ACC112 (cell line): ENCODE data around the gene LVRN.

ENCODE experiments used
- H2AFZ ChIP-seq: fragments of 200-600 bp; sonication (generic); one replicate; pipeline ENCODE4 v1.6.0; 2017; ENCODE audit warnings: antibody characterized with exemption, low read length; ENCODE audit not compliant: unreplicated experiment
- H3K27ac ChIP-seq: fragments of 200-600 bp; sonication (generic); 2 replicates; pipeline ENCODE4 v1.5.1; 2014; ENCODE audit warnings: low read depth, mild to moderate bottlenecking, antibody characterized with exemption, low read length, moderate library complexity
- H3K27me3 ChIP-seq: fragments of 200-600 bp; sonication (generic); 2 replicates; pipeline ENCODE4 v1.6.1; 2014; ENCODE audit warnings: mild to moderate bottlenecking, antibody characterized with exemption, low read length, moderate library complexity, mixed read lengths; ENCODE audit not compliant: insufficient read depth
- H3K36me3 ChIP-seq: fragments of 200-600 bp; sonication (generic); 2 replicates; pipeline ENCODE4 v1.6.1; 2016; ENCODE audit warnings: mild to moderate bottlenecking, antibody characterized with exemption, low read length, moderate library complexity, mixed read lengths; ENCODE audit not compliant: insufficient read depth
- H3K4me1 ChIP-seq: fragments of 200-600 bp; sonication (generic); one replicate; pipeline ENCODE4 v1.6.1; 2016; ENCODE audit warnings: low read length, mixed read lengths; ENCODE audit not compliant: insufficient read depth, unreplicated experiment, control insufficient read depth
- H3K4me3 ChIP-seq: fragments of 200-600 bp; sonication (generic); 2 replicates; pipeline ENCODE4 v1.5.1; 2014; ENCODE audit warnings: mild to moderate bottlenecking, low read depth, low read length
- H3K79me2 ChIP-seq: fragments of 200-600 bp; sonication (generic); one replicate; pipeline ENCODE4 v1.6.0; 2016; ENCODE audit warnings: low read length; ENCODE audit not compliant: control insufficient read depth, unreplicated experiment, insufficient read depth

The LVRN gene

GRCh38 chr5:115940080-115940810 lies 22.0 kb upstream of the LVRN start:
- Histone ChIP-seq H2AFZ (no peak overlapping the region), H3K4me1 (peaks cover 12% of the 10 kb centered on the region), H3K4me3 (no peak overlapping the region), H3K36me3 (no peaks in the 10 kb centered on the region), H3K27ac (peak overlapping the region; percentile 91), H3K27me3 (no peaks in the 10 kb centered on the region), H3K79me2 (no peaks in the 10 kb centered on the region)

- H3K79me2 ChIP-seq = no peaks in the 10 kb centered on the region
- H3K27me3 ChIP-seq = no peaks in the 10 kb centered on the region
- H3K27ac ChIP-seq = peak overlapping the region; percentile 91
- H3K36me3 ChIP-seq = no peaks in the 10 kb centered on the region
- peaks cover 12% of the 10 kb centered on the region for H3K4me1 ChIP-seq
- H2AFZ ChIP-seq = peak overlapping the region; percentile 88
- peak overlapping the region; percentile 65 for H3K4me3 ChIP-seq
Measured at GRCh38 chr5:115941051-115941675, 21.1 kb upstream of the LVRN start.

GRCh38 chr5:115944501-115944900 lies 17.8 kb upstream of the LVRN start:
- Histone ChIP-seq H3K4me1 (peaks cover 35% of the 10 kb centered on the region), H2AFZ (no peak overlapping the region), H3K27me3 (no peaks in the 10 kb centered on the region), H3K27ac (no peak overlapping the region), H3K36me3 (no peaks in the 10 kb centered on the region), H3K4me3 (no peak overlapping the region), H3K79me2 (no peaks in the 10 kb centered on the region)

- H2AFZ ChIP-seq = no peak overlapping the region
Measured at GRCh38 chr5:115946655-115947054, 15.6 kb upstream of the LVRN start.

GRCh38 chr5:115947260-115947659 lies 15.0 kb upstream of the LVRN start:
- Histone ChIP-seq H3K4me1 (peaks cover 30% of the 10 kb centered on the region), H3K36me3 (no peaks in the 10 kb centered on the region), H3K27me3 (no peaks in the 10 kb centered on the region), H2AFZ (no peak overlapping the region), H3K4me3 (no peak overlapping the region), H3K27ac (peak overlapping the region; percentile 63), H3K79me2 (no peaks in the 10 kb centered on the region)

More at GRCh38 chr5:115946655-115947054, 15.6 kb upstream of the LVRN start:
- Histone ChIP-seq H3K4me3 (no peak overlapping the region), H3K27ac (peak overlapping the region; percentile 39), H3K27me3 (no peaks in the 10 kb centered on the region), H3K79me2 (no peaks in the 10 kb centered on the region), H3K4me1 (peaks cover 30% of the 10 kb centered on the region), H3K36me3 (no peaks in the 10 kb centered on the region)

GRCh38 chr5:115948091-115948534 lies 14.2 kb upstream of the LVRN start:
- Histone ChIP-seq H2AFZ (peak overlapping the region; percentile 45), H3K4me3 (no peak overlapping the region), H3K4me1 (peaks cover 30% of the 10 kb centered on the region), H3K79me2 (no peaks in the 10 kb centered on the region), H3K27ac (peak overlapping the region; percentile 63), H3K27me3 (no peaks in the 10 kb centered on the region), H3K36me3 (no peaks in the 10 kb centered on the region)

- Histone ChIP-seq H3K27ac (peak overlapping the region; percentile 63), H2AFZ (no peak overlapping the region), H3K4me1 (peaks cover 30% of the 10 kb centered on the region), H3K27me3 (no peaks in the 10 kb centered on the region), H3K4me3 (no peak overlapping the region), H3K36me3 (no peaks in the 10 kb centered on the region), H3K79me2 (no peaks in the 10 kb centered on the region)
Measured at GRCh38 chr5:115949096-115949495, 13.2 kb upstream of the LVRN start.

GRCh38 chr5:115952588-115952987 lies 9.7 kb upstream of the LVRN start:
- H3K4me3 ChIP-seq = no peak overlapping the region
- H3K36me3 ChIP-seq = no peaks in the 10 kb centered on the region

GRCh38 chr5:115954144-115954543 lies 8.1 kb upstream of the LVRN start:
- no peak overlapping the region for H3K4me3 ChIP-seq
- H3K27me3 ChIP-seq = no peaks in the 10 kb centered on the region
- no peak overlapping the region for H2AFZ ChIP-seq

More at GRCh38 chr5:115952588-115952987, 9.7 kb upstream of the LVRN start:
- peaks cover 18% of the 10 kb centered on the region for H3K4me1 ChIP-seq
- no peaks in the 10 kb centered on the region for H3K27me3 ChIP-seq
- H3K27ac ChIP-seq = no peak overlapping the region
- no peak overlapping the region for H2AFZ ChIP-seq
- no peaks in the 10 kb centered on the region for H3K79me2 ChIP-seq

GRCh38 chr5:115956957-115957356 lies 5.3 kb upstream of the LVRN start:
- H3K27me3 ChIP-seq = peaks cover 10% of the 10 kb centered on the region
- no peak overlapping the region for H3K27ac ChIP-seq
- H2AFZ ChIP-seq = no peak overlapping the region
- no peaks in the 10 kb centered on the region for H3K36me3 ChIP-seq
- H3K4me1 ChIP-seq = no peaks in the 10 kb centered on the region
- H3K4me3 ChIP-seq = no peak overlapping the region
- H3K79me2 ChIP-seq = no peaks in the 10 kb centered on the region

More at GRCh38 chr5:115954144-115954543, 8.1 kb upstream of the LVRN start:
- Histone ChIP-seq H3K79me2 (no peaks in the 10 kb centered on the region), H3K27ac (no peak overlapping the region), H3K36me3 (no peaks in the 10 kb centered on the region), H3K4me1 (peaks cover 3% of the 10 kb centered on the region)
